NCI-H1417 treated with DMSO at 0.1 percent for 48 hours (cell line): ENCODE results near the gene DRGX.

Experiments
- DNase-seq: peaks from one replicate; lab custom pipeline; 2025; lab: John Stamatoyannopoulos, UW

DRGX gene

GRCh38 chr10:49407552-49408137, 11.8 kb upstream of the DRGX start:
- no peak for DNase-seq

GRCh38 chr10:49407151-49407550, 11.3 kb upstream of the DRGX start:
- no peak for DNase-seq

DNA sequence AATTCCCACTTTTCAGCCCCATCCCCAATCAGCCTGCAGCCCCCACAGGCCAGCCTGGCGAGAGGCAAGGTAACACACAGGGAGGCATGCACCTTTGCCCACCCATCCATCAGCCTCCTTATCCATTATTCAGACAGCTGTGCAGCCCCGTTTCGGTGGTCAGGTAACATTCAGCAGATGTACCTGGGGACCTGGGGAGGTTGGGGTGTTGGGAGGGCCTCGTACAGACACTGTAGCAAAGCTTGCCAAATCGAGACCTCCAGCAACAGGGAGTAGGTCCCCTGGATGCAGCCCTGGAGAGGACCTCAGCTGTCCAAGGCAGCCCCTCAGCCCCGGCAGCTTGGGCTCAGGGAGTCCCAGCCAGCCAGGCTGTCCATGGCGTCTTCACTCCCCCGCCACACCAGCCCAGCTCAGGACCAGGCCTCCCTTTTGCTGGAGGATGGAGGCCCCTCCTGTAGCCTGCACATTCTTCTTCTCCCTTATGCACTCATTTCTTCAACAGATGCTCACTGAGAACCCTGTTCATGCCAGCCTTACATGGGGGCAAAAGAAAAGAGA, 8.5 kb upstream of the DRGX start:
- DNase-seq = no peak

DNA sequence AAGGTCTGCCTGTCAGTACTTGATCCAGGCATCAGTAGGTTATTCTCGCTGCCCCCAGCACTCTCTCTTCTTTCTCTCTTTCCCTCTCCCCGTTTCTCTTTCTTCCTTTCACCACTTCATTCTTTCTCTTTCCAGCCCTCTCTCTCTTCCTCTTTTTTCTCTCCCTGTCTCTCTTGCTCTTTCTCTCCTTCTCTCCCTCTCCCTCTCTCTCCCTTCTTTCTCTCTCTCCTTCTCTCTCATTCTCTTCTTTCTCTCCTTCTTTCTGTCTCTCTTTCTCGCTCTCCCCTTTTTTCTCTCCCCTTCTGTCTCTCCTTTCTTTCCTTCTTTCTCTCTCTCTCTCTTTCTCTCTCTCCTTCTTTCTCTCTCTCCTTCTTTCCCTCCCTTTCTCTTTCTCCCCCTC, 7.5 kb upstream of the DRGX start:
- DNase-seq = no peak

DNA sequence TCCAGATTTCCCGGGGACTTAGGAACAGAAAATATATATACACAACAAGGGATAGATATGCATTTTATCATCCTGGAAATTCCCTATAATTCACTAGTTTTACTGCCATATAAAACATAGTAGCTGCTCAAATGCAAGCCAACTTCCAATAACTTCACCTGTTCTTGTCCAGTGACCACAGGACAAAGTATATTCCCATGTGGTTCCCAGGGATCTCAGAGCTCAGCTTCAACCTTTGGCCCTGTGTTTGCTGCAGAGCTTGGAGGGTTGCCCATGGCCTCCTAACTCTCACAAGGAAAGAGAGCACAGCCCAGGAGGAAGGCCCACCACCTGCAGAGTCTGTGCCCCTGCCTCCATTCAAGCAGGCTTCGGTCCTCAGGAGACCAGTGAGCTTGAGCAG, 4.5 kb upstream of the DRGX start:
- no peak for DNase-seq

DNA sequence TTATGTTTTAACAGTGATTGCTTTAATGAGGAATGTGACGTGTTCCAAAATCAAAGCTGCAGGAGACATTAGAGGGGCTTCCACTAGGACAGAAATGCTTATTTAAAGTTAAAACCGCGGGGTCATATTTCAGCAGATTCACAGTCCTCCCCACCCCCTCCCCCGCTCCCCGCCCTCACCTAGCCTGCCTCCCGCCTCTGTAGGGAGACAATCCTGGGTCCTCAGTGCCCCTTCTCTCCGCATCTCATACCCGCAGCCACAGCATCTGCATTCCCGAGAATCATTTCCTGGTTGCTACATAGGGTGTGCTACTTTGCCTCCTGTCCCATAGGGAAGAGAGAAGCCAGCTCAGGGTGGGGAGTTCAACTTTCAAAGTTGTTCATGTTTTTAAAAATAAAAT, 3.1 kb upstream of the DRGX start:
- no peak for DNase-seq

DNA sequence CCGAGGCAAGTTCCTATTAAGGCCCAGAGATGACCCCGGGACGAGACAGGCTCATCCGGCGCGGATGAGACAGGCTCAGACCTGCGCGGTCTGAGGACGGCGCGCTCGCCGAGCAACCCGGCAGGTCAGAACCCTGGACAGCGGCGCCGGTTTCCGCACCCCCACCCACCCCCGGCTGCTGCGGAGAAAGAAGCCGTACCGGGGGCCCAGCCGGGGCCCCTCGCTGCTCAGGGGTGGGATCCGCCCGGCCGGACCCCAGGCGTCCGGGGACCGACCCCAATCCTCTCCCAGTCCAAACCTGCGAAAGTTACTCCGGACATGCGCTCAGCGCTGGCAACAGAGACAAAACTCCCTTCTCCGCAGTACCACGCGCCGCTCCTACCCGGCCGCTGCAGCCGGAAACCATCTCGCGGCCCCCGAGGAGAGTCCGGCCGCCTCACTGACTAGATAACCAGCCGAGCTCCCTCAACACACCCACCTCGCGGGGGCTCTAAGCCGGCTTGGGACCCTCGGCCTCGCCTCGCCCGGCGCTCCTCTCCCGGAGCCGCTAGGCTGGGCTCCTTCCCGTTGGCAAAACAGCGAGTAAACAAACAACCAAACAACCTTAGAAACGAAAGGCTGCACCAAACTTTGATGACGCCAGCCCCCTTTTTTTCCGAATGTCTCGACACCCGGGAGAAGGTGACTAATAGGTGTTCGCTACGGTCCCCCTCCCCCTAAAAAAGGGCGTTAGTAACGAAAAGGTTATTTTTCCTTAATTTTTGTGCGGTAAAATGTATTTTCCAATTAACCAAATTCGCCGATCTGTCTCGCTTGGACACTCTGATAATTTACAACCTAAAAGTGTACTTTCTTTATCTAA, 2.3 kb upstream of the DRGX start:
- DNase-seq = no peak

DNA sequence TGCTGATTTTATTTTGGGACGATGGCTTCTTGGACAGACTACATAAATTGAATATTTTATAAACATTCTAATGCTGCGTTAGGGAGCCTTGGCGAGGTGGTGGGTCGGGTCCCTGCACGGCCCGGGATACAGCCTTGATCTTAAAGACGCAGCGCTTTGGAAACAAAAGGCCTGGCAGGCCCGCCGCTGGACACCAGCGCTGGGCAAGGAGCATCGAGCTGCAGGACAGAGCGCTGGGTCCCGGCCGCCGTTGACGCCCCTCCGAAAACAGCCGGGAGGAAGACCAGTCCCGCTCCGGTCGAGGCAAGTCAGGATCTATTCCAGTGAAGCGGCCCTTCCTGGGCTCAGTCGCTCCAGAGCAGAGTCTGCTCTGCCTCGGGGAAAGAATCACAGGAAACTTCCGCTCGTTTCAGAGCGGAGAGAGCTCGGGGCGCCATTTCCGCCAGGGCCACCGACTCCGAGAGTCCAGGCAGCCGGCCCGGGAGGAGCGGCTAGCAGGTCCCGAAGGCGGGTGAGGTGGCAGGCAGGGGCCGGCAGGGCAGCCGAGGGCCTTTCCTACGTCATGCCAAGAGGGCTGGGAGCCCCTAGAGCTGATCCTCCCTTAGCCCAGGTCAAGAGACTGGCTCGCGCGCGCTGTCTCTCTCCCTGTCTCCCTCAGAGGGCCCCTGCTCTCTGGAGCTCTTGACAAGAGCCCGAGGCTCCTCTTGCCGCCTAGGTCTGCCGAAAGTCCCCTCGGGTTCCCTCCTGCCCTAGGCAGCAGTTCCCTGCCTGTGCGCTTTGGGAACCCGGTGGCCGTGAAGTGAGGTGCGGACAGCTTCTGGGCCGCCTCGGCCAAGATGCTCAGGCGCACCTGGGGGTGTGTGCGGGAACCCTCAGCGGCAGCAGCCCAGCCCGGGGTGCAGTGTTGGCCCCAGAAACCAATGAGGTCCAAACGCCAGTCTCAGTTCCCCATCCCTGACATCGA, 1.4 kb upstream of the DRGX start:
- DNase-seq = no peak

DNA sequence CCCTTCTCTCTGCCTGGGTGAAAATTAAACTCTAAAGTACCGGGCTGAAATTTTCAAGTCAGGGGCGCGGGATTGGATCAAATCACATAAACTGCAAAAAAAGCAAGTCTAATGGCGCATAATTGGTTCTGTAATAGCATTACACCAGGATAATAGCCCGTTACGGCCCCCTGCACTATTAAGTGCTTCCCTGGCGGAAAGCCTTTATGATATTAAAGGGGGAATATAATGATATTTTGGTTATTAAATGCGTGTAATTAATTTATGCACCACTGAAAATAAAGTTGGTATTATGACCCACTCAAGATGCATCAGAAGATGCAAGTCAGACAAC, 744 bp upstream of the DRGX start:
- no peak for DNase-seq

DNA sequence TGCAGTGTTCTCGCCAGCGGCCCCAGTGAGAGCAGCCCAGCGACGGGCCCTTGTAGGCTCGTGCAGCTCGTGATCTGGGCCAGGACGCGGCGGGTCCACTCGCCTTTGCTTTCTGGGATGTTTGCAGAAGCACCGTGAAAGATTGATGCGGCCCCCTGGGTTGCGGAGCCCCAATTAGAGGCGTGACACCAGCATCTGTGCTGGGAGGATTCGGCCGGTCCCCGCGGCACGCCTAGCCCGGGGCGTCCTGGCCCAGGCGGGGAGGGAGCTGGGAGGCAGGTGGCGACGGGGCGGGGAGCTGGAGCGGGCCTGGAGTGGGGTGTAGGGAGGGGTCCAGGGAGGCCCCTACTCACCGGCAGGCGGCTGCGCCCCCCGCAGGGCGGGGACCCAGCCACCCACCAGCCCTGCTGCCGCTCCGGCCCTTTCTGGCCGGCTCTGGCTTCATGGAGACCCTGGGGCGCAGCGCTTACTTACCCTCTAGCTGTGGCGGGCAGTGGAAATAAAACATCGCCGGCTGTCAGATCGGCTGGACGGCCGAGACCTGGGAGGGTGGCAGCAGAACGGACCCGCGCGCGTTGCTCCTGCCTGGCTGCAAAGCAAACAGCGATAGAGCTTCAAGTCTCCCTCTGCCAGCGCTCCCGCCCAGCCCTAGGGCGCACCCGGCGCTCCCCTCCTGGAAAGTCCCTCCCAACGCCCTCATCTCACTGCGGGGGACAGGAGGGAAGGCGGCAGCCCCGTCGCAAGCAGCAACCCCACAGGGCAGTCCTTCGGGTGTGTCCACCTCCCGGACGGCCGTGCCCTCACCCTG, 752 bp downstream of the DRGX start:
- DNase-seq = no peak

GRCh38 chr10:49393757-49394156, 2.1 kb downstream of the DRGX start:
- DNase-seq = no peak

GRCh38 chr10:49393301-49393700, 2.6 kb downstream of the DRGX start:
- DNase-seq = no peak

- no peak for DNase-seq
These were observed 6.4 kb downstream of the DRGX start for GRCh38 chr10:49389361-49389933.

GRCh38 chr10:49388161-49388560, 7.7 kb downstream of the DRGX start:
- no peak for DNase-seq

DNA sequence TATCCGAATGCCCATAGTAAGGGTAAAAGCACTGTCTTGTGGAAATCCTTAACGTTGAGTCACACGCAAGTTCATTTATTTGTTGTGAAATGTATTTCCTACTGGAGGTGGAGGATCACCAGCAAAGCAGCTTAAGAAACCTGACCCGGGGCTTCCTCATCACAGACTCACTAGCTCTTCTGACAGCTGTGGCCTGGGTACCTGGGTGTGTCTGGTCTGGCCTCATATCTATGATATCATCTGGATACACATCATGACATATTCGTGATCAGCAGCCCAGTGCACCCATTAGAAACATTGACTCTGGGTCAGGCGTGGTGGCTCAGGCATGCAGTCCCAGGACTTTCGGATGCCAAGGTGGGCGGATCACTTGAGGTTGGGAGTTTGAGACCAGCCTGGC, 8.8 kb downstream of the DRGX start:
- no peak for DNase-seq

DNA sequence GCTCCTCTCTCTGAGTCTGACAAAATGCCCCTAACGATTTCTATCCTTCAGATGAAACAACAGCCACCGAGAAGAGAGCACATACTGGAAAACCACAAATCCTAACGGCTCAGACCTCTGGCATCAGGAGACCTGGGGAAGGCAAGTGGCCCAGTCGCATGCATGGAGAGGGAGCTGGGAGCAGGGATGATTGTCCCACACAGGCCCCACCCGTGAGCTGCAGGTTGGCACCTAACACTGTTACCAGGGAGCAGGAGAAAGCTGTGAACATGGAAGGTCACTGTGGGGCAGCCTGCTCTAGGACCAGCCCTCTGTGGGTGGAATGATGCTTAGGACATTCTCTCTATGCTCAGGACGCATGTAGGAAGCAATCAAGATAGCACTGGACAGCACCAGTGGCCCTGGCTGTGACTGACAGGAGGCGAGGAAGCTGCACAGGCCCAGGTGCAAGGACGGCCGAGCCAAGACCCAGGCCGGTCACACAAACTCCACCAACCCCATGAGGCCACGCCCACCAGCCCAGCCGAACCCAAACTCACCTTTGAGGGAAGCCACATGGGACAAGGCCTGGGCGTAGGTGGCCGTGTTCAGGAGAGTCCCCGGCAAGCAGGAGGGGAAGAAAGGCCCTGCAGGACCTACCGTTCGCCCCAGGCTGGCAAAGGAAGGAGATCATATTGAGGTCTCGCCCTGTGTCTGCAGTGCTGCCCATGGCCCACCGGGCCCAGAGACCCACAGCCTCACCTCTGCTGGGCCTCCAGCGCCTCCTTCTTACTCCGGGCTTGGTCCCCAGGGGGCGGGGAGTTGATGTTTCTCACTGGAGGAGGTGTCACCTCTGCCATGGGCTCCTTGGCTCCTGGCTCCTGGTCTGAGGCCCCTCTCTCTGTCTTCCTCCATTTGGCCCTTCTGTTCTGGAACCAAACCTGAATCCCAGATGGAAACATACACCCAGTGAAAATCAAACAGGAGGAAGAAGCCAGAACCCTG, 9.7 kb downstream of the DRGX start:
- DNase-seq = no peak

- no peak for DNase-seq
These were observed 11.5 kb downstream of the DRGX start for GRCh38 chr10:49384268-49384953.

DNA sequence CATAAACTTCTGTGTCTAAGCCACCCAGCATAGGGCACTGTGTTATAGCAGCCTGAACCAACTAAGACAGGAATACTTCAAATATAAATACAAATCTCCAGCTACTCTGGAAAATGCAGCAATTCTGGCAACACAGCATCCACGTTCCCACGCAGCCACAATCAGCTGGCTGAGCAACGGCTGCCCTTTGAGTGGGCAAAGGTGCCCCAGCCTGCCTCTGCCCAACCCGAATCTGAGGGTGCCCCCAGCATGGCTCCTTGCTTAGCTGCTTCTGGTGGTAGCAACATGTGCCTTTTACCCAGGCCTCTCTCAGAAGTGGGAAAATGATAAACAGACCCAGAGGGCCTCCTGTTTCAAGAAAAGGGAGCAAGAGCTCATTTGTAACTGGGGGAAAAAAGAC, 12.0 kb downstream of the DRGX start:
- DNase-seq = no peak

DNA sequence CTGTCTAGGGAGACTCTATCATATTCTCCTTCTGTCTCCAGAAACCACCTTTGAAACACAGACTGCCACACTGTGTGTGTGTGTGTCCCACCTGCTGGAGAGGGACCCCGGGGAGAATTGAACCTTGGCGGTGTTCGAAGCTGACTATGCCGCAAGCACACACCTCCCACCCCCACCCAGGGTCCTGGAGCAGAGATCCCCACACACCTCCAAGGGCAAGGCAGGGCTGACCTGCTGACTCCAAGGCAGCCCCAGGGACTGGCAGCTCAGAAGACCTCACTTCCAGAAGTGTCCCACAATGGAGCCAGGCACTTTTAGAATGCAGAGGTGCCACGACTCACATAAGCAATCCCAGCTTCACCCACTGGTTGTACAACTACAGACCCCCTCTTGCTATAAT, 13.1 kb downstream of the DRGX start:
- no peak for DNase-seq
